Testis (tissue), 3 donors: ENCODE results near the gene CCDC57. TPM values are rescaled to one million over a fixed set of nuclear protein-coding genes. Genes with fewer than 3 reads are reported as not detected.

Experiments used
- DNase-seq: peaks from one replicate; pipeline ENCODE4 v3.0.0-alpha.2; 2019
- H3K27ac ChIP-seq, 2 donors: fragments of 200-600 bp; sonication (generic); one replicate each; pipeline ENCODE4 v1.5.1; 2019
- H3K27me3 ChIP-seq: fragments of 200-600 bp; sonication (generic); one replicate; pipeline ENCODE4 v1.5.1; 2019
- H3K36me3 ChIP-seq: fragments of 200-600 bp; sonication (generic); one replicate; pipeline ENCODE4 v1.5.1; 2017; ENCODE audit warnings: low read depth; ENCODE audit errors: missing control alignments
- H3K4me1 ChIP-seq: fragments of 200-600 bp; sonication (generic); one replicate; pipeline ENCODE4 v1.5.1; 2019
- H3K4me3 ChIP-seq, 2 donors: fragments of 200-600 bp; sonication (generic); one replicate each; pipeline ENCODE4 v1.5.1; 2017 to 2019
- H3K9me3 ChIP-seq: fragments of 200-600 bp; sonication (generic); one replicate; pipeline ENCODE4 v1.5.1; 2017
- CTCF ChIP-seq, 3 experiments: fragments of 450-650 bp in 2 of 3; fragments of 200-600 bp in 1 of 3; sonication (generic) in 1 of 3; IDR thresholded peaks; one replicate each; pipeline ENCODE4 v1.5.1; 2016 to 2019; ENCODE audit warnings: antibody characterized with exemption in 3 of 3, mild to moderate bottlenecking in 2 of 3, moderate library complexity in 1 of 3
- POLR2A ChIP-seq: fragments of 450-650 bp; IDR thresholded peaks from one replicate; pipeline ENCODE4 v1.6.1; 2017; ENCODE audit warnings: antibody characterized with exemption, mild to moderate bottlenecking, moderate library complexity
- WGBS, 2 donors: methylation state at CpG; one replicate each; pipeline ENCODE4 v1.1.5; 2018; 5-methylcytosine and 5-hydroxymethylcytosine counted together
- intact Hi-C: fragments of 100-400 bp; cut with DNase I; formaldehyde crosslinking; loops from one replicate; pipeline ENCODE4 v1.15.1; 2023; ENCODE audit warnings: low total_unique reads
- polyA plus RNA-seq: library from polyadenylated mRNA; stranded (reverse); fragments of 350-450 nt; fragmentation: Illumina TruSeq; extraction: RNeasy Lipid Tissue Mini Kit (QIAGEN cat#74804); gene quantifications from one replicate; pipeline ENCODE4 v1.2.3, GENCODE V29; 2014; ENCODE audit warnings: low read depth, low replicate concordance; ENCODE audit not compliant: insufficient read depth
- total RNA-seq, 2 donors: library from RNA; depleted of rRNA; stranded (reverse); fragments of >200 nt; gene quantifications; one replicate each; pipeline ENCODE4 v1.2.3, GENCODE V29; 2016

The CCDC57 gene
- total and polyA plus RNA-seq, 3 donors from 2014 or later = 61.3 to 111 (median 71.8) TPM

DNA sequence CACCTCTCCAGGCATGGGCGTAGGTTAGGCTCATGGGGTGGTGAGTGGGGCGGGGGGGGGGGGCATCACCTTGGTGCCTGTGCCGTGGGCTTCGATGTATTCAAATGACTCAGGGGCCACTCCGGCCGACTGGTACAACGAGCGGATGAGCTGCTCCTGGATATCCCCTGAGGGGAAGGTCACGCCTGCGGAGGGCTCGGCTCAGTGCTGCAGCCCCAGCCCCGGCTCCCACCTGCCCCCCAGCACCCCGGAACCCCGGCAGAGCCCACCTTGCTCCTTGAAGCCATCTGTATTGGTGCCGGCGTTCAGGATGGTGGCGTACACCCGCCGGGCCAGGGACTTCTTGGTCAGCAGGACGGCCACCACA is 120.0 kb downstream of the CCDC57 start:
- TF ChIP-seq CTCF (IDR thresholded peaks at IDR 0.05) = no peak
- TF ChIP-seq POLR2A = no peak
- no peak overlapping the region for H3K27ac ChIP-seq
- no peak for DNase-seq

GRCh38 chr17:82092094-82092586 is 120.5 kb downstream of the CCDC57 start:
- no peaks in the 10 kb centered on the region for H3K27me3 ChIP-seq
- H3K4me1 ChIP-seq = peaks cover 5% of the 10 kb centered on the region
- H3K9me3 ChIP-seq = no peaks in the 10 kb centered on the region
- no peaks in the 10 kb centered on the region for H3K36me3 ChIP-seq
- no peak overlapping the region for H3K27ac ChIP-seq
- WGBS, 2 donors = 90 to 94% methylated on average over 4 to 23 of the region's 23 CpGs
- no peak for TF ChIP-seq POLR2A
- TF ChIP-seq CTCF (IDR thresholded peaks at IDR 0.05) = no peak
- no peak overlapping the region for H3K4me3 ChIP-seq
- DNase-seq = no peak
- intact Hi-C loops = no loop called here

More for the DNA sequence above, 120.0 kb downstream of the CCDC57 start:
- Histone ChIP-seq H3K9me3 (no peaks in the 10 kb centered on the region), H3K4me3 (no peak overlapping the region), H3K36me3 (no peaks in the 10 kb centered on the region), H3K4me1 (peaks cover 6% of the 10 kb centered on the region), H3K27me3 (no peaks in the 10 kb centered on the region)
- 86 to 92% methylated on average over 18 to 19 of the region's 20 CpGs for WGBS, 2 donors
- intact Hi-C loops = no loop called here

DNA sequence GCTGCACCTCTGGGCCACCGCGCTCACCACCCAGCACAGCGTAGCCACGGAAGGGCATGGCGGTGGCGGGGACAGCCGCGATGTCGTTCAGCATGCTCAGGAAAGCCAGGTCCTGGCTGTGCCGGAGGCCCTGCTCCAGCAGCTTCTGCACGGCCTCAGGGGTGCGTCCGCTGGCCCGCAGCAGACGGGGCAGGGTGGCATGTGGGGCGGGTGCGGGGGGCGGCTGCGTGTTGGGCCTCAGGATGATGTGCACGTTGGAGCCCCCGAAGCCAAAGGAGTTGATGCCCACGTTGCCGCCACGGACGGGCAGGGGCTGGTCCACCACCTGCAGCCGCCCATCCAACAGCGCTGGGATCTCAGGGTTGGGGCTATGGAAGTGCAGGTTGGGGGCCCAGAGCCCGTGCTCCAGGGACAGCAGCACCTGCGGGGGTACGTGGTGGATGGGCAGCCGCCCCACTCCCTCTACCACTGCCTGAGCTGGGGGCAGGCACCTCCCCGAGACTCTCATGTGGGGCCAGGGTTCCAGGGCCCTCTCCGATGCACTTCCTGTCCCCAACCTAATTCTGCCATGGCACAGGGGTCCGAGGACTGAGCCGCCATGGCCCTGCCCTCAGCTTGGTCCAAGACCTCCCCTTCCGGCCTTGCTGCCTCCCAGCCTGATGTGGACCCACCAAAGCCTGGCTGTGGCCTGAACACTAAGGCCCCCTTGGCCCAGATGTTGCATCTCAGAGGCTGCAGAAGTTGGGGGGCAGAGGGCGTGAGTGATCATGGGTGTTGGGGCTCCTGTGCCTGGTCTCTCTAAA is 121.2 kb downstream of the CCDC57 start:
- intact Hi-C loops = no loop called here
- Histone ChIP-seq H3K36me3 (no peaks in the 10 kb centered on the region), H3K9me3 (no peaks in the 10 kb centered on the region), H3K4me3 (no peak overlapping the region), H3K27ac (no peak overlapping the region), H3K4me1 (no peaks in the 10 kb centered on the region), H3K27me3 (no peaks in the 10 kb centered on the region)
- 95 to 100% methylated on average over 1 to 35 of the region's 37 CpGs for WGBS, 2 donors
- DNase-seq = no peak
- TF ChIP-seq CTCF (IDR thresholded peaks at IDR 0.05) (no peak), POLR2A (no peak)

DNA sequence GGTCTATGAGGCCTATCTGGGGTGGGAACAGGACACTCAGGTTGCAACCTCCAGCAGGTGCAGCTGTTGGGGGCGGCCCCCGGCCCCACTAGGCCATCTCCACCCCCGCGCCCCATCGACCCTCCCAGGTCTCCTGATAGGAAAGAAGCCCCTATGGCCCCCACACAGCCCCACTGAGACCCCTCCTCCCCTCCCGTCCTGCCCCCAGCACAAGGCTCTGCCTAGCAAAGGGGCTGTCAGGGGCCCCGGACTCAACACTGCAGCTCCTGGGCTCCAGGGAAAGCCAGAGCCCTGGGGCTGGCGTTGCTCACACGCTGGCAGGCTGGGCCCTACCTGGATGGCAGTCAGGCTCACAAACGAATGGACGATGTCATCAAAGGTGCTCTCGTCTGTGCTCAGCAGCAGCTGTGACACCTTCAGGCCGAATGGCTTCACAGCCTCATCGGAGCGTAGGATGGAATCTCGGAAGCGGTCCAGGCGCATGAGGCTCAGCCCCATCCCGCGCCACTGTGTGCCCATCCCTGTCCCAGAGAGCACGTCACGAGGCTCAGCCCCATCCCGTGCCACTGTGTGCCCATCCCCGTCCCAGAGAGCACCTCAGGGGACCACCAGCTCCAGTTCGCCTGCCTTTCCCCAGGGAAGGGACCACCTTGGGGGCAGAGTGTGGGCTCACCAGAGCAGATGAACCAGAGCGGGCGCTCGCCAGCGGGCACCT is 121.9 kb downstream of the CCDC57 start:
- Histone ChIP-seq H3K27ac (no peak overlapping the region), H3K36me3 (no peaks in the 10 kb centered on the region), H3K4me1 (no peaks in the 10 kb centered on the region), H3K4me3 (no peak overlapping the region), H3K27me3 (no peaks in the 10 kb centered on the region), H3K9me3 (no peaks in the 10 kb centered on the region)
- no peak for TF ChIP-seq CTCF (IDR thresholded peaks at IDR 0.05)
- TF ChIP-seq POLR2A = no peak
- 94 to 96% methylated on average over 17 to 28 of the region's 29 CpGs for WGBS, 2 donors
- DNase-seq = no peak
- intact Hi-C loops = no loop called here
